Stimulated activated CD8-positive, alpha-beta memory T cell treated with anti-CD3 and anti-CD28 coated beads, Interleukin-4, amount 100 ng/mL, for 24 hours (primary cell): ENCODE measurements around the gene SYT7.
A peak's percentile ranks its signal among the peaks of the same experiment; 100 is the strongest.

Source experiments
- DNase-seq: peaks from one replicate; pipeline ENCODE4 v3.0.0-alpha.2; 2020; ENCODE audit warnings: low read depth

SYT7 gene

DNA sequence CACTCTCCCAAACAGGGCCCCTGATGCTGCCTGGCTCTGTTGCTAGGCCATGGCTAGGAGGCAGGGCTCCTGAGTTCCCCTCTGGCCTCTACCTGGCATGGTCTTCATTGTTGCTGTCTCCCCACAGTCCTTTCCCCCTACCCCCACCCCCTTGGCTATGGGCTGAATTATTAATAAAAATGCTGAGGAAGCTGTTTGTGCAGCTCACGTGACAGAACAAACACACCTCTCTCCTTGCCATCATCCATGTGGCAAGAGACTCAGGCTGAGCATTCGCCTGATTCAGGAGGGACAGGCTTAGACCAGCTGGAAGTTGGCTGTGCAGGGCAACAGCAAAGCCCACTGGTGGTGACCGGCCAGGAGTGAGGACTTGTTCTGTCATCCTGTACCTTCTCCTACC, 4.2 kb upstream of the SYT7 start:
- no peak for DNase-seq

DNA sequence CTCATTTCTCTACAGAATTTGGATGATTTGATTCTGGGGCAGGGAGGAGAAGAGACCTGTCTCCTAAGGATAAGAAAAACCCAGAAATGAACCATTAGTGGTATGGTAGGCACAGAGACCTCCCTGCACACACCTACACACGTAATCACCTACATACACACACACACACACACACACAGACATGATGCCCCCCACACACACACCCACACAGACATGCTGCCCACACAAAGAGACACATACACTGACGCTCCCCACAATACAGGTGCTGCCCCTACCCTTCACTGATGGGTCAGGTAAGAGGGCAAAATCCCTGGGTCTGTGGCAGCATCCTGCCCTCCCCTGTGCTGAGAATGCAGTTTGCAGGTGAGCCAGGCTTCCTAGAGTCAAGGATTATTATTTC, 1.1 kb upstream of the SYT7 start:
- no peak for DNase-seq

GRCh38 chr11:61580271-61580888, 496 bp downstream of the SYT7 start:
- no peak for DNase-seq

GRCh38 chr11:61579676-61580270, 1.1 kb downstream of the SYT7 start:
- no peak for DNase-seq

DNA sequence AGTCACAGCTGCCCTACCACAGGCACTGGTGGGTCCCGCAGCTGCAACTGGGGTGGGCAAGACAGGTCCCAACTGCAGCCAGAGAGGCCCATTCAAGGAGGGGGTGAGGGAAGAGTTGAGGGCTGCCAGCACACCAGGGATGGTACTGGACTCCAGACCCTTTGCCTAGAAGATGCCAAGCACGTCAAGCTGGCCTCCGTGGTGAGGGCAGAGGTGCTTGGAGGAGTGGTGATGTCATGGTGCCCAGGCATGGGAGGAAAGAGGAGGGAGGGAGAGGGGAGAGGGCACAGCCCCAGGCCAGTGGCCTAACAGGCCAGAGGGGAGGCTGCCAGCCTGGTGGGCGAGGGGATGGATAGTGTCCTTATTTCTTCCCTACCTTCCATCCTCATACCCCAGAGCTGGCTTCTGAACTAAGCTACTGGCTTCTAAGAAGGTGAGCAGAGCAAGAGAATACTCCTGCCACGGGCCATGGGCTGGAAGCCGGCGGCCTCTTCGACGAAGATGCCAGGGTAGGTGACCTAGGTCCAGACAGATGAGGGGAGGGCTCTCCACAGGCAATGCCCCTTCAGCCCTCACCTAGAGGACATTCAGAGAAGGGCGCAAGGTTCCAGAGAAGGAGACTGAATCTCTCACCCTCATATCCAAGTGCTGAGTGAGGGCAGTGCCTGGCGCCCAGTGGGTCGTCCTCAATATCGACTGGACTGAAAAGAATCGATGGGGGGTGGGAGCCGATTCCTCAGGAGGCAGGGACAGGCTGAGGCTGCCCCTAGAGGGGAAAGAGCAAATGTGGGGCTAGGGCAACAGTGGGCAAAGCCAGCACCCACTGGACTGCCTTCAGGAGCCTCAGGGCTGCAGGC, 1.8 kb downstream of the SYT7 start:
- no peak for DNase-seq

DNA sequence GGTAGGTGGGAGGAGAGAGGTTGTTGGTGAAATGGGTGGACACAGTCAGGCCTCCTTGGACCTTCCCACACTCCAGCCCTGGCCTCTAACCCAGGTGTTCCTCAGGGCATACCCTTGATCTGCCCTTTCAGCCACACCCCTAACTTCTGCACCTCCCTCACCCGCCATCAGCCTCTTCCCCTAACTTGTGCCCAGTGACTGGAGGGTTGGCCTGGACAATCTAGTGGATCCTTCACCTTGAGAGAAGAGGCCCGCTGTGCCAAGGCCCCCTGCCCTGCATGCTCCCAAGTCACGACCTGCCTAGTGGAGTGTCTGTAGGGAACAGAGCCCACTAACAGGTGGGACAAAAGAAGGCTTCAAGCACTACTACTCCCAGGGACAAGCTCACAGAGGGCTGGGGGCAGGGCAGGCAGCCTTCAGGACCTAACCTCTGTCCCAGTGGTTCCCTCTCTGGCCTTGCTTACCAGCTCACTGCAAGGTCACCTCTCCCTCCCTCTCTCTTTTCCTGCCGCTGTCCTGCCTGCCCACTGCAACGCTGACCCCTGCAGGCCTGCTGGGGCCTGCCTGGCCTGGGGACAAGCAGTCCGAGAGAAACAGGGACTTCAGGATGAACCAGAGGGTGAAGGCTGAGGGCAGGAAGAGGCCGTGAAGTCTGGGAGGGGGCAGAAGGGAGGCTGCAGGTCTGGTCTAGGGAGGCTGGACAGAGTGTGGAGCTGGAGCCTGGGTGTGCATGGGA, 3.3 kb downstream of the SYT7 start:
- no peak for DNase-seq

DNA sequence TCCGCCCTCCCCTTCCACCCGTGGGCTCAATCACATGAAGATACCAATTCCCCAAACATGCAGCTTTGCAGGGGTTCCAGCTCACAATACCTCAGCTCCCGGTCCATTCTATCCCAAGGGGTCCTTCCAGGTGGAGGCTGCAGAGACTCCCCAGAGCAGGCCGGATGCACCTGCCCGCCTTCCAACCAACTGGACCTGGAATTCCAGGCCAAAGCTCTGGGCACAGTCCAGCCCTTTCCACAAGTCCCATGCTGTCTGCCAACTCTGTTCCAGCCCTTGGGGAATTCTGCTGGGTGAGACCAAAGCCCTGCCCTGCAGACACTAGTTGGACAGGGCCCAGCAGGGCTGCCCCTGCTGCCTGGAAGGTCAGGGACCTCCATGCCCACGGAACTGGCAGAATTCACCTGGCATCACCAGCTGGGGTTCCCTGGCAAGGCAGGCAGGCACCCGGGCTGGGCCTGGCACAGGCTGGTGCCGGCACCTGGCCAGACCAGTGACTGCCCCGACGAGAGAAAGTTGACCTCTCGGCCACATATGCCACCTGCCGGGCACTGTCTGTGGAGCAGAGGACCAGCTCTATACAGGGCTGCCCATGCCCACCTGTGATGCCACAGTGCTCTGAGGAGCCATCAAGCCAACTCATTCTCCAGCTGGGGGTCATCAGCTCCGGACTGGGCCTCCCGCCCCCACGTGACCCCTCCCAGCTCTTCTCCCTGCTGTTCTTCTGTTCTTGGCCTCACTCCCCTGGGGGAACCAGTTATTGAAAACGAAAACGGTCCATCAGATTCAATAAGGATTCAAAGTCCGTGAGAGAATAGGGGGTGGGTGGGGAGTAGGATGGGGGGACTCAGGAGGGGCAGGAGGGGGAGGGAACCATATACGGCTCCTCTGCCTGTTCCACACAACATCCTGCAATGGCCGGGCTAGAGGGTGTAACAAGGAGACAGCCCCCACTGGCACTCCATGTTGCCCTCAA, 4.7 kb downstream of the SYT7 start:
- DNase-seq: no peak

GRCh38 chr11:61574611-61575010, 6.3 kb downstream of the SYT7 start:
- DNase-seq: no peak

DNA sequence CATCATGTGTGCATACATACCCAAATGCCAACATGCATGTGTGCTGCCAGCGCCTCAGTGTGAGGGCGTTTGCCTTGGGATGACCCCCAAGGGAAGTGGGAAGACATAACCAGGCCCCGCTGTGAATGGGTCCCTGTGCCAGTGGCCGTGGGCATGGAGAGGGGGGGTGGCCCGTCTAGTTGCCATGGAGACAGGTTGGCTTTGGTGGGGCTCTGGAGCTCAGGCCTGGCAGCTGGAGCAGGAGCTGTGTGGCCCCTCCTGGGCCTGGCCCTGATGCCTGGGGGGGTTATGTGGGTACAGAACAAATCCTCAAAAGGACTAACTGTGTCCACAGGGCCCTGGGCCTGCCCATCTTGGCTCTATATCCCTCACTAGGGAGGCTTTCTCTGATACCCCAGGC, 8.0 kb downstream of the SYT7 start:
- DNase-seq: no peak

GRCh38 chr11:61571869-61572268, 9.0 kb downstream of the SYT7 start:
- DNase-seq: no peak

GRCh38 chr11:61571337-61571736, 9.5 kb downstream of the SYT7 start:
- DNase-seq: no peak

DNA sequence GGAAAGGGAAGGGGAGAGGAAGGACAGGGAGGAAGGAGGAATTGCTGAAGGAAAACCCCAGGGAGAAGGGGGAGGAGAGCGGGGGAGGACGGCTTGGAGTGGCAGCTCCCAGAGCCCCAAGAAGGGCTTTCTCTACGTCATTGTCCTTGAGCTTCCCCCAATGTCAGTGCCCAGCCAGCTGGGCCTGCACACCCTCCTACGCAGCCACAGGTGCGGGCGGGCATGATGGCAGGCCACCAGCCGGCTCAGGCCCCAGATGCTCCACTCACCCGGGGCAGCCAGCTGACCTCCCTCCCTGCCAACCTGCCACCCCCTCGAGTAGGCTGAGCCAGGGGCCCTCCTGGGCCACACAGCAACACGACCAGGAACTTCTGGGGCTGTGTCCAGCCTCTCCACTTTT, 11.2 kb downstream of the SYT7 start:
- DNase-seq: no peak

DNA sequence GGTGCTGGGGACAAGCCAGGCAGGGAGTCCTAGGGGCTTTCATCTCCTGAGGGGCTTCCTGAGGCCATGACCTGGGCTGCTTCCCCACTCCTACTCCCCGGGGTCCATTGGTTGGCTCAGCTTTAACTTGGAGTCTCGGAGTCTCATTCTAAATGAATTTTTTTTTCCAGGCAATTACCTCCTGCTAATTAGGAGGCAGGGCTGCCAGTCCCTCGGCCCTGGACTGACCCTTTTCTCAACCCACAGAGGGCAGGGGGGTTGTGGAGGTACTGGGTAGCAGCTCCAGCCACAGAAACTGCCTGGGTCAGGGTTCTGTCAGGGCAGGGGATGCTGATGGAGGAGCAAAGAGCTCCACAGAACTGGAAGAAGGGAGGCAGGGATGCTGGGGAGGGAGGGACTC, 11.9 kb downstream of the SYT7 start:
- no peak for DNase-seq

DNA sequence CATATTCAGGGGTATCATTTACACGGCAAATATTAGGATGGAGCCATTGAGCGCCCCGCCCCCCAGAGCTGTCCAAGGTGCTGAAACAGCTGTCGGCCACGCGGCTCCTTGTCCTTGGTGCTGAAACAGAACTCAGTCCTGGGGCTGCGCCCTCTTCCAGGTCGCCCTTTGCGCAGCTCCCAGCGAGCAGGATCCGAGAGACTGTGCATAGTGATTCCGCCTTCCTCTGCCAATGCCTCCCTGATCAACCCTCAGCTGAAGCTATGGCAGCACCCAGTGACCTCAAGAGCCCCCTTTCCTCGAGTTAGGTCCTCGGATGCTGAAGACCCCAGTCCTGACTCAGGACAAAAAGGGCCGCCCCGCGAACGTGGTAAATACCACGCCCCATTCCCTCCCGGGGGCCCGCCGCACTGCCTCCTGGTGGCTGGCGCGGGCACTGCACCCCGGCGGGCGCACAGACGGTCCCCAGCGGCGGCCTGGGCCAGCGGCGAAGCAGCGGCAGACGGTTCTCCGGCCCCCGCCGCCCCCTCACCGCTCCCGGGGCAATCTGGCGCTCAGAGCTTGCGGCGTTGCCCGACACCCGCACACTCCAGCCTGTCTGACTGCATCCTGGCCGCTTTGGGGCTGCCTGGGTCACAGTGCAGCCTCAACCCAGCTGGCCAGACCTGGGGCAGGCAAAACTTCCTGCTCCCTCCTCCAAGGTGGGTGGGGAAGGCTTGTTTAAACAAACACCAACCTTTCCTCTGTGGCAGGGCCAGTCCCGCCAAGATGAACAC, 13.4 kb downstream of the SYT7 start:
- DNase-seq: peak; percentile 49

GRCh38 chr11:61564936-61565696, 15.8 kb downstream of the SYT7 start:
- no peak for DNase-seq

DNA sequence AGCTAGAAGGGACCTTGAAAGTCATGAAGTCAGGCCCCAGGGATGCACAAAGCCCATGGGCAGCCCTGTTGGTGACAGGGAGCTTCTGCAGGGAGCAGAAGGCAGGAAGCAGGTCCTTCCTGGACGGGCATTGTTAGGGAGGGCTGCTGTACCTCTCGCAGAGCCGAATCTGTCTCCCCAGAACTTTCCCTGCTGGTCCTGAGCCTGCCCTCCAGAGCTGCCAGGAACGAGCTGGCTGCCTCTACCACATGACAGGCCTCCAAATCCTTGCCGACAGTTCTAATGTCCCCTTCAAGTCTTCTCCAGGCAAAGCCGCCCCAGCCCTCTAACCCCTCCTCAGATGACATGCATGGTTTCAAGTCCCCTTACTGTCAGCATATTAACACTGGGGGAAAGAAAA, 20.1 kb downstream of the SYT7 start:
- no peak for DNase-seq

DNA sequence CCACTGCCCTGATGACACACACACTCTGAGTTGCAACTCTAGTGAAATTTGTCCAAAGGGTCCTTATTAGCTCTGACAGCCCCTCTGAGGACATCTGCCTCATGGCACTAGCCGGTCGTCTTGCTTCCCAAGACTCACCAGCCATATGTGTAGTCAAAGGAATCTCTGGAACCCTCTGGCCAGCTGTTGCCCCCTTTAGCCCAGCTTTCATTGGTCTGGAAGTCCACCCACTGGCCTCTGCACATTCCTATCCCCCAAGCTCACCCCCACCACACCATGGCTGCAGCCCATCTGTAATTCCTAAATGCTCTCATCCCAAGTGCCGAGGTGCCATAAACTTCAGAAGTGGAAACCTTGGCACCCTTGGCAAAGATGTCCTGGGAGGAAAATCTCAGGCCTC, 24.3 kb downstream of the SYT7 start:
- DNase-seq: no peak

DNA sequence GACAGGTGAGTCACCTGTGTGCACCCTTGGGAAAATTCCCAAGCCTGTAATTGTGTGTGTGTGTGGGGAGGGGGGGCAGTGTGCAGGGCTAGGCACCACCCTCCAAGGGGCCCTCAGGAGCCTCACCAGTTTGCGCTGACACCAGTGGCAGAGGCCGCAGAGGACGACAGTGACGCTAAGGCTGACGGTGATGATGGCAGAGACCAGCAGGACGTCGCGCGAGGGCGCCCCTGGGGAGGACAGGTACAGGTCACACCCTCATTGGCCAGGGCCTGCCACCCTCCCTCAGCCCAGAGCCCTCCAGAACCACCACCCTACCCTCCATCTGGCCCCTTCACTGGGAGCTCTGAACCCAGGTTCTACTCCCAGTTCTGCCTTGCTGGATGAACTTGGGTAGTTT, 24.9 kb downstream of the SYT7 start:
- no peak for DNase-seq

GRCh38 chr11:61555051-61555969, 25.6 kb downstream of the SYT7 start:
- DNase-seq: no peak
